Endodermal cell (in vitro differentiated cells): ENCODE measurements around the gene CYSRT1. TPM values are rescaled to one million over a fixed set of nuclear protein-coding genes. Genes with fewer than 3 reads are reported as not detected.

Experiments
- DNase-seq: peaks from one replicate; pipeline ENCODE4 v3.0.0-alpha.2; 2017
- H3K27ac ChIP-seq: 2 replicates; pipeline ENCODE4 v1.5.1; 2013; ENCODE audit warnings: mild to moderate bottlenecking, low read depth, low read length, moderate library complexity
- H3K27me3 ChIP-seq: 2 replicates; pipeline ENCODE4 v1.6.1; 2013; ENCODE audit warnings: mild to moderate bottlenecking, low read length, moderate library complexity; ENCODE audit not compliant: insufficient read depth, control insufficient read depth, poor library complexity, severe bottlenecking
- H3K36me3 ChIP-seq: 2 replicates; pipeline ENCODE4 v1.7.0; 2013; ENCODE audit warnings: mild to moderate bottlenecking, low read length, moderate library complexity; ENCODE audit not compliant: control insufficient read depth, insufficient read depth
- H3K4me1 ChIP-seq: one replicate; pipeline ENCODE4 v1.7.0; 2013; ENCODE audit warnings: low read length; ENCODE audit not compliant: control insufficient read depth, insufficient read depth
- H3K4me3 ChIP-seq: 2 replicates; pipeline ENCODE4 v1.5.1; 2013; ENCODE audit warnings: mild to moderate bottlenecking, low read length, moderate library complexity
- H3K9ac ChIP-seq: 2 replicates; pipeline ENCODE4 v1.6.1; 2013; ENCODE audit warnings: mild to moderate bottlenecking, low read length, moderate library complexity; ENCODE audit not compliant: poor library complexity, severe bottlenecking; ENCODE audit errors: extremely low read depth
- H3K9me3 ChIP-seq: 2 replicates; pipeline ENCODE4 v1.6.1; 2013; ENCODE audit warnings: mild to moderate bottlenecking, low read length, moderate library complexity; ENCODE audit not compliant: control insufficient read depth
- H3K27ac Mint-ChIP-seq: 2 replicates; pipeline ENCODE4 v1.8.0; 2020; ENCODE audit warnings: mixed read lengths
- H3K27me3 Mint-ChIP-seq: 2 replicates; pipeline ENCODE4 v1.8.0; 2021; ENCODE audit warnings: mild to moderate bottlenecking, mixed read lengths; ENCODE audit not compliant: insufficient read depth
- H3K36me3 Mint-ChIP-seq: 2 replicates; pipeline ENCODE4 v1.8.0; 2020; ENCODE audit warnings: low read depth, mixed read lengths
- H3K4me1 Mint-ChIP-seq: 2 replicates; pipeline ENCODE4 v1.8.0; 2020; ENCODE audit warnings: mixed read lengths
- H3K4me3 Mint-ChIP-seq: 2 replicates; pipeline ENCODE4 v1.8.0; 2020; ENCODE audit warnings: mild to moderate bottlenecking, moderate library complexity, mixed read lengths
- H3K9me3 Mint-ChIP-seq: 2 replicates; pipeline ENCODE4 v1.8.0; 2020; ENCODE audit warnings: mild to moderate bottlenecking, mixed read lengths
- WGBS, 2 experiments: methylation state at CpG; one replicate each; pipeline versions ENCODE4 v1.1.5 to v1.1.7; 2013; ENCODE audit warnings: missing lambda C conversion rate in 2 of 2, mixed read lengths in 1 of 2; ENCODE audit not compliant: insufficient coverage in 1 of 2, insufficient read length in 1 of 2; 5-methylcytosine and 5-hydroxymethylcytosine counted together
- total RNA-seq, 2 donors: library from RNA; stranded (reverse); fragmentation: NEBNext Ultra II Directional in 1 of 2; extraction: Animal tissue kit (Norgen Biotek cat#: 25700) in 1 of 2; gene quantifications; 2 replicates in 1 of 2; 3 replicates in 1 of 2; pipeline ENCODE4 v1.2.1, GENCODE V29; 2021
- TF ChIP-seq, protein P1 (sequence below): fragments of 200-600 bp; sonication (generic); conservative IDR thresholded peaks from 2 replicates; pipeline ENCODE4 v1.5.0; 2021; ENCODE audit warnings: antibody characterized with exemption, mild to moderate bottlenecking

CYSRT1 gene
- total RNA-seq, 2 donors from 2014 or later = 1.4 to 1.8 TPM

- Histone ChIP-seq H3K27ac (no peak overlapping the region), H3K27me3 (no peaks in the 10 kb centered on the region), H3K4me3 (no peak overlapping the region), H3K4me1 (peaks cover 23% of the 10 kb centered on the region), H3K36me3 (no peaks in the 10 kb centered on the region), H3K9ac (no peak overlapping the region), H3K9me3 (no peaks in the 10 kb centered on the region)
- WGBS, 2 experiments = 7 to 22% methylated on average over 8 to 61 of the region's 61 CpGs
- H3K4me3 Mint-ChIP-seq = peak overlapping the region; percentile 43
- H3K27me3 Mint-ChIP-seq = no peaks in the 10 kb centered on the region
- no peak overlapping the region for H3K27ac Mint-ChIP-seq
- DNase-seq = peak; percentile 87
- peaks cover 15% of the 10 kb centered on the region for H3K4me1 Mint-ChIP-seq
- TF ChIP-seq, protein P1, sequence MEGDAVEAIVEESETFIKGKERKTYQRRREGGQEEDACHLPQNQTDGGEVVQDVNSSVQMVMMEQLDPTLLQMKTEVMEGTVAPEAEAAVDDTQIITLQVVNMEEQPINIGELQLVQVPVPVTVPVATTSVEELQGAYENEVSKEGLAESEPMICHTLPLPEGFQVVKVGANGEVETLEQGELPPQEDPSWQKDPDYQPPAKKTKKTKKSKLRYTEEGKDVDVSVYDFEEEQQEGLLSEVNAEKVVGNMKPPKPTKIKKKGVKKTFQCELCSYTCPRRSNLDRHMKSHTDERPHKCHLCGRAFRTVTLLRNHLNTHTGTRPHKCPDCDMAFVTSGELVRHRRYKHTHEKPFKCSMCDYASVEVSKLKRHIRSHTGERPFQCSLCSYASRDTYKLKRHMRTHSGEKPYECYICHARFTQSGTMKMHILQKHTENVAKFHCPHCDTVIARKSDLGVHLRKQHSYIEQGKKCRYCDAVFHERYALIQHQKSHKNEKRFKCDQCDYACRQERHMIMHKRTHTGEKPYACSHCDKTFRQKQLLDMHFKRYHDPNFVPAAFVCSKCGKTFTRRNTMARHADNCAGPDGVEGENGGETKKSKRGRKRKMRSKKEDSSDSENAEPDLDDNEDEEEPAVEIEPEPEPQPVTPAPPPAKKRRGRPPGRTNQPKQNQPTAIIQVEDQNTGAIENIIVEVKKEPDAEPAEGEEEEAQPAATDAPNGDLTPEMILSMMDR = no peak
- H3K9me3 Mint-ChIP-seq = no peaks in the 10 kb centered on the region
- peaks cover 3% of the 10 kb centered on the region for H3K36me3 Mint-ChIP-seq
These were observed 3.4 kb upstream of the CYSRT1 start for GRCh38 chr9:137221506-137222111.

DNA sequence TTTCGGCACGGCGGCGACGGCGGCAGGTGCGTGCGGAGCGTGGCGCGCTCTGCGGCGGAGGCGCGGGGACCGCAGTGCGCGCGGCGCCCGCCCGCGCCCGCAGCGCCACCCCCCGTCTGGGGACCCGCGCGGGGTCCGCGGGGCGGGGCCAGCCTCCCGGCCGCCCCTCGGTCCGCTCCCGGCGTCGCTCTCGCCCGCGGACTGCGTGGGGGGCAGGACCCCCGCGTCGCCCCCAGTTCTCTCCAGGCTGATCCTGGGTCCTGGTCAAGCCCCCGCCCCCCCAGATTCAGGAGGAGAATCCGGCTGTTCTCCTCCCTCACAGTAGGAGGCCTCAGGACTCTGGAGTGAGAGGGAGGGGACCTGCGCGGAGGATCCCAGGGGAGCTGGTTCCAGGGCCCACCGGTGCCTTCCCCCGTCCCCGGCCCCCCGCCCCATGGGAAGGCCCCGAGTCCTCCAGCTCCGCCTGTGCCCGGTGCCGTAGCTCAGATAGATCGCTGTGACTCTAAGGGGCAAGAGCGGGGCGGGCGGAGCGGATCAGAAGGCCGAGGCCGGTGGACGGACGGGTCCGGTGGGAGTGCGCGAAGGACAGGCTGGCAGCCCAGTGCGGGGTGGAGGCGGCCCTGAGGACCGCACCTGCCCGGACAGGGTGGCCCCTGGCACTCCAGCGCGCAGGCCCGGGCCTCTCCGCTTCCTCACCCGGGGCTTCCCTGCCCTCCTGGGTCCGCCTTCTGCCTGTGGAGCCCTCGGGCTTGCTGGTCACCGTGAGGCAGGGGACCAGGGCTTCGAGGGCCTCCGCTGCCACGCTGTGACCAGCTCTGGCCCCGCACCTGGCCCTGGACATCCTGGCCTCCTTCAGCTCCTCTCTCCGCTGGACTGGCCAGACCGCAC is 2.5 kb upstream of the CYSRT1 start, which contains the start of gene RNF208:
Gene RNF208 (minus strand): TSS at position 51 of the 888 bp plus-strand sequence. CDS start 1,028 bp downstream, outside the sequence.
- H3K9me3 ChIP-seq = no peaks in the 10 kb centered on the region
- peak within 1 kb of the TSS; percentile 11 for H3K9ac ChIP-seq
- H3K36me3 ChIP-seq = no peaks in the 10 kb centered on the region
- no peak within 1 kb of the TSS for H3K27ac ChIP-seq
- H3K4me1 ChIP-seq = peaks cover 21% of the 10 kb centered on the region
- Mint-ChIP-seq H3K4me1 (peaks cover 11% of the 10 kb centered on the region), H3K27me3 (no peaks in the 10 kb centered on the region), H3K4me3 (peak within 1 kb of the TSS; percentile 61), H3K36me3 (peaks cover 3% of the 10 kb centered on the region), H3K9me3 (no peaks in the 10 kb centered on the region), H3K27ac (peak within 1 kb of the TSS; percentile 48)
- peak within 1 kb of the TSS; percentile 89 for H3K4me3 ChIP-seq
- TF ChIP-seq, protein P1 = no peak
- no peaks in the 10 kb centered on the region for H3K27me3 ChIP-seq
- 10 to 20% methylated on average over 30 to 88 of the region's 88 CpGs for WGBS, 2 experiments
- peak; percentile 82 for DNase-seq

- peak overlapping the region; percentile 48 for H3K27ac Mint-ChIP-seq
- TF ChIP-seq, protein P1 = no peak
- 1 to 3% methylated on average over 32 to 63 of the region's 63 CpGs for WGBS, 2 experiments
- no peaks in the 10 kb centered on the region for H3K36me3 ChIP-seq
- H3K4me3 Mint-ChIP-seq = peak overlapping the region; percentile 61
- H3K4me1 Mint-ChIP-seq = peaks cover 12% of the 10 kb centered on the region
- peak; percentile 99 for DNase-seq
- no peaks in the 10 kb centered on the region for H3K9me3 Mint-ChIP-seq
- peak overlapping the region; percentile 73 for H3K9ac ChIP-seq
- H3K4me1 ChIP-seq = peaks cover 13% of the 10 kb centered on the region
- no peaks in the 10 kb centered on the region for H3K27me3 ChIP-seq
- peak overlapping the region; percentile 89 for H3K4me3 ChIP-seq
- no peaks in the 10 kb centered on the region for H3K9me3 ChIP-seq
- H3K27me3 Mint-ChIP-seq = no peaks in the 10 kb centered on the region
- no peak overlapping the region for H3K27ac ChIP-seq
- H3K36me3 Mint-ChIP-seq = peaks cover 3% of the 10 kb centered on the region
These were observed 1.6 kb upstream of the CYSRT1 start for GRCh38 chr9:137223078-137223970.
